HCT116 (cell line): ENCODE data around the gene SYNJ2. TPM values are rescaled to one million over a fixed set of nuclear protein-coding genes. Genes with fewer than 3 reads are reported as not detected.

ENCODE experiments used
- ATAC-seq: fragments of 200-7000 bp; cut with Tn5 transposase; 2 replicates; pipeline ENCODE4 v1.9.1; 2020; ENCODE audit warnings: mild to moderate bottlenecking, moderate library complexity
- BruUV-seq: library from RNA; stranded (reverse); fragments of 400-500 nt; replicated peaks from 2 replicates; lab custom pipeline; 2021; lab: Mats Ljungman, UMichigan
- CTCF ChIA-PET: fragments of 300-600 bp; sonication (Branson Sonifier 250); formaldehyde crosslinking; loops from one replicate; lab custom pipeline; 2021; ENCODE audit warnings: antibody characterized with exemption; lab: Charles Lee
- POLR2A ChIA-PET: fragments of 300-600, 350-600 bp; sonication (Branson Sonifier 250); formaldehyde crosslinking; loops from one replicate; lab custom pipeline; 2021; ENCODE audit warnings: antibody characterized with exemption; lab: Charles Lee
- RAD21 ChIA-PET, 2 experiments: fragments of 300-600 bp; sonication (Branson Sonifier 250); formaldehyde crosslinking; loops; one replicate each; lab custom pipeline; 2023; ENCODE audit warnings: low total read pairs in 2 of 2; ENCODE audit not compliant: uncharacterized antibody in 2 of 2, unreplicated experiment in 2 of 2, low non-redundant PET in 1 of 2; lab: Charles Lee
- DNase-seq: peaks from one replicate; pipeline ENCODE4 v3.0.0-alpha.2; 2010; ENCODE audit warnings: low read depth, low spot score
- H2AFZ ChIP-seq: fragments of 200-600 bp; shearing (Covaris generic), sonication (generic); 2 replicates; pipeline ENCODE4 v1.6.1; 2017; ENCODE audit warnings: low read depth, mixed run types, mixed read lengths, antibody characterized with exemption, low read length; ENCODE audit not compliant: poor library complexity, severe bottlenecking
- H3K27ac ChIP-seq: 2 replicates; pipeline ENCODE4 v1.5.1; 2012; ENCODE audit warnings: low read depth, low read length
- H3K27me3 ChIP-seq: fragments of 200-600 bp; sonication (generic); 2 replicates; pipeline ENCODE4 v1.6.1; 2016; ENCODE audit warnings: mixed run types, low read length, mixed read lengths; ENCODE audit not compliant: insufficient read depth
- H3K36me3 ChIP-seq, 2 experiments: fragments of 200-500 bp in 1 of 2; fragments of 200-600 bp in 1 of 2; sonication (Bioruptor generic) in 1 of 2; sonication (generic) in 1 of 2; 2 replicates each; pipeline versions ENCODE4 v1.5.1 to v1.6.1; 2014 to 2016; ENCODE audit warnings: low read length in 2 of 2, inconsistent platforms in 1 of 2, mixed read lengths in 1 of 2, mixed run types in 1 of 2; ENCODE audit not compliant: insufficient read depth in 2 of 2, control insufficient read depth in 1 of 2
- H3K4me1 ChIP-seq, 2 experiments: fragments of 200-600 bp in 1 of 2; sonication (generic) in 1 of 2; 2 replicates each; pipeline versions ENCODE4 v1.5.1 to v1.6.1; 2012 to 2017; ENCODE audit warnings: low read length in 2 of 2, inconsistent platforms in 1 of 2, mild to moderate bottlenecking in 1 of 2, mixed read lengths in 1 of 2, mixed run types in 1 of 2, moderate library complexity in 1 of 2; ENCODE audit not compliant: insufficient read depth in 2 of 2, control insufficient read depth in 1 of 2
- H3K4me2 ChIP-seq: fragments of 200-600 bp; sonication (generic); 2 replicates; pipeline ENCODE4 v1.6.1; 2017; ENCODE audit warnings: mixed run types, low read length, mixed read lengths
- H3K4me3 ChIP-seq, 2 experiments: fragments of 200-600 bp in 1 of 2; sonication (generic) in 1 of 2; replicated peaks in 1 of 2; 2 replicates each; pipeline ENCODE4 v1.5.1; 2011 to 2016; ENCODE audit warnings: low read length in 2 of 2, control low read depth in 1 of 2, low read depth in 1 of 2, mild to moderate bottlenecking in 1 of 2, mixed read lengths in 1 of 2, mixed run types in 1 of 2
- H3K79me2 ChIP-seq: fragments of 200-600 bp; sonication (generic); 2 replicates; pipeline ENCODE4 v1.6.1; 2017; ENCODE audit warnings: mild to moderate bottlenecking, mixed run types, low read length, moderate library complexity, mixed read lengths; ENCODE audit not compliant: insufficient read depth
- H3K9ac ChIP-seq: fragments of 200-600 bp; sonication (generic); 2 replicates; pipeline ENCODE4 v1.6.1; 2016; ENCODE audit warnings: low read length, mixed read lengths
- H3K9me2 ChIP-seq: fragments of 200-600 bp; sonication (generic), shearing (Covaris generic); 2 replicates; pipeline ENCODE4 v1.6.1; 2017; ENCODE audit warnings: mixed run types, mild to moderate bottlenecking, moderate library complexity; ENCODE audit not compliant: insufficient read depth
- H3K9me3 ChIP-seq, 2 experiments: fragments of 200-500 bp in 1 of 2; fragments of 200-600 bp in 1 of 2; sonication (Bioruptor generic) in 1 of 2; sonication (generic) in 1 of 2; 2 replicates each; pipeline ENCODE4 v1.6.1; 2014 to 2017; ENCODE audit warnings: low read length in 2 of 2, mixed read lengths in 2 of 2, inconsistent platforms in 1 of 2, low read depth in 1 of 2, mild to moderate bottlenecking in 1 of 2, mixed run types in 1 of 2, moderate library complexity in 1 of 2; ENCODE audit not compliant: control insufficient read depth in 1 of 2, insufficient read depth in 1 of 2
- H4K20me1 ChIP-seq: fragments of 200-600 bp; sonication (generic), shearing (Covaris generic); 2 replicates; pipeline ENCODE4 v1.6.1; 2017; ENCODE audit warnings: mixed run types, mild to moderate bottlenecking, moderate library complexity; ENCODE audit not compliant: insufficient read depth
- ATF3 ChIP-seq: IDR thresholded peaks from 2 replicates; pipeline ENCODE4 v1.6.1; 2012
- CTCF ChIP-seq, 3 experiments: fragments of 200-600 bp in 1 of 3; sonication (generic) in 1 of 3; IDR thresholded peaks in 2 of 3; conservative IDR thresholded peaks in 1 of 3; 2 replicates each; pipeline ENCODE4 v1.5.1; 2012 to 2017; ENCODE audit warnings: low read depth in 2 of 3, low read length in 2 of 3, antibody characterized with exemption in 1 of 3, borderline replicate concordance in 1 of 3, control low read depth in 1 of 3, mild to moderate bottlenecking in 1 of 3, mixed read lengths in 1 of 3, mixed run types in 1 of 3, moderate library complexity in 1 of 3; ENCODE audit not compliant: insufficient read depth in 1 of 3
- EGR1 ChIP-seq: IDR thresholded peaks from 2 replicates; pipeline ENCODE4 v1.6.1; 2012; ENCODE audit warnings: low read depth
- EZH2 ChIP-seq: fragments of 200-600 bp; sonication (generic); IDR thresholded peaks from 2 replicates; pipeline ENCODE4 v1.6.1; 2017; ENCODE audit warnings: antibody characterized with exemption, mixed run types
- EZH2phosphoT487 ChIP-seq: fragments of 200-600 bp; IDR thresholded peaks from 2 replicates; pipeline ENCODE4 v1.6.1; 2018; ENCODE audit warnings: antibody characterized with exemption, borderline replicate concordance
- FOSL1 ChIP-seq: IDR thresholded peaks from 2 replicates; pipeline ENCODE4 v1.6.1; 2012; ENCODE audit warnings: low read depth
- JUND ChIP-seq: IDR thresholded peaks from 2 replicates; pipeline ENCODE4 v1.6.1; 2012
- MAX ChIP-seq: IDR thresholded peaks from 2 replicates; pipeline ENCODE4 v1.6.1; 2012
- POLR2A ChIP-seq: IDR thresholded peaks from 2 replicates; pipeline ENCODE4 v1.7.0; 2011; ENCODE audit warnings: borderline replicate concordance; ENCODE audit not compliant: insufficient read depth, insufficient read length; ENCODE audit errors: extremely low read depth
- RAD21 ChIP-seq: IDR thresholded peaks from 2 replicates; pipeline ENCODE4 v1.6.1; 2012; ENCODE audit warnings: low read depth, mild to moderate bottlenecking
- REST ChIP-seq: IDR thresholded peaks from 2 replicates; pipeline ENCODE4 v1.6.1; 2012; ENCODE audit warnings: low read depth
- SIN3A ChIP-seq: IDR thresholded peaks from 2 replicates; pipeline ENCODE4 v1.6.1; 2012; ENCODE audit warnings: low read depth
- SP1 ChIP-seq: IDR thresholded peaks from 2 replicates; pipeline ENCODE4 v1.6.1; 2012; ENCODE audit warnings: low read depth
- SRF ChIP-seq: IDR thresholded peaks from 2 replicates; pipeline ENCODE4 v1.6.1; 2012; ENCODE audit warnings: low read depth
- TCF7L2 ChIP-seq: IDR thresholded peaks from 2 replicates; pipeline ENCODE4 v1.7.0; 2011; ENCODE audit warnings: borderline replicate concordance, inconsistent platforms; ENCODE audit not compliant: insufficient read depth, insufficient read length; ENCODE audit errors: extremely low read depth
- YY1 ChIP-seq: IDR thresholded peaks from 2 replicates; pipeline ENCODE4 v1.6.1; 2011; ENCODE audit warnings: low read length, low read depth, moderate library complexity, mild to moderate bottlenecking; ENCODE audit not compliant: insufficient replicate concordance; ENCODE audit errors: extremely low read depth
- ZBTB33 ChIP-seq: IDR thresholded peaks from 2 replicates; pipeline ENCODE4 v1.6.1; 2011; ENCODE audit warnings: mild to moderate bottlenecking, low read length, moderate library complexity; ENCODE audit not compliant: insufficient replicate concordance; ENCODE audit errors: extremely low read depth
- ZFX ChIP-seq: fragments of 450-650 bp; IDR thresholded peaks from 2 replicates; pipeline ENCODE4 v1.6.1; 2017
- intact Hi-C: fragments of 100-400 bp; cut with micrococcal nuclease; formaldehyde crosslinking; loops from 2 replicates; pipeline ENCODE4 v1.10.0; 2022
- total RNA-seq: library from RNA; stranded (reverse); gene quantifications from one replicate; pipeline ENCODE4 v1.2.1, GENCODE V29; 2021; ENCODE audit not compliant: unreplicated experiment

Gene SYNJ2
- total RNA-seq, 1 experiment from 2014 or later = 23.9 TPM

GRCh38 chr6:157991067-157991432 is 9.4 kb downstream of the SYNJ2 start:
- H2AFZ ChIP-seq = no peak overlapping the region
- peaks cover 16% of the 10 kb centered on the region; the same call in 1 of the 2 replicates for H4K20me1 ChIP-seq
- no peak overlapping the region for H3K9ac ChIP-seq
- RAD21 ChIA-PET = no interaction called here
- CTCF ChIA-PET = no interaction called here
- no TSS peak for BruUV-seq
- H3K9me2 ChIP-seq = no peaks in the 10 kb centered on the region
- DNase-seq = no peak
- no peak overlapping the region for H3K4me2 ChIP-seq
- TF ChIP-seq TCF7L2 (no peak), SRF (no peak), CTCF (IDR thresholded peaks at IDR 0.05 in 2 of 3, conservative IDR thresholded peaks at IDR 0.05 in 1 of 3; ENCODE audit: borderline replicate concordance in 1 of 3, insufficient read depth in 1 of 3, low read depth in 2 of 3, low read length in 2 of 3) (no peak), EZH2phosphoT487 (no peak), YY1 (no peak), RAD21 (no peak), ZFX (no peak), JUND (no peak), SP1 (no peak), ZBTB33 (no peak), SIN3A (no peak), EGR1 (no peak), EZH2 (no peak), REST (no peak), ATF3 (no peak), POLR2A (no peak), MAX (no peak), FOSL1 (no peak)
- H3K9me3 ChIP-seq = no peaks in the 10 kb centered on the region
- no peak overlapping the region for H3K27ac ChIP-seq
- intact Hi-C loops = no loop called here
- POLR2A ChIA-PET = no interaction called here
- H3K27me3 ChIP-seq = no peaks in the 10 kb centered on the region
- peaks cover 50 to 65% of the 10 kb centered on the region in 2 experiments for H3K4me1 ChIP-seq
- H3K4me3 ChIP-seq = no peak overlapping the region
- ATAC-seq = no peak
- H3K79me2 ChIP-seq = peaks cover 96% of the 10 kb centered on the region
- no peaks in the 10 kb centered on the region for H3K36me3 ChIP-seq
